CD8-positive, alpha-beta memory T cell (primary cell): ENCODE results near the gene SEC22C. TPM values are rescaled to one million over a fixed set of nuclear protein-coding genes. Genes with fewer than 3 reads are reported as not detected.

ENCODE experiments used
- CTCF ChIA-PET: fragments of 350-600 bp; sonication (Branson Sonifier 250); formaldehyde crosslinking; loops from one replicate; lab custom pipeline; 2021; ENCODE audit warnings: antibody characterized with exemption; lab: Charles Lee
- POLR2A ChIA-PET: fragments of 350-600 bp; sonication (Branson Sonifier 250); formaldehyde crosslinking; loops from one replicate; lab custom pipeline; 2021; ENCODE audit warnings: antibody characterized with exemption; lab: Charles Lee
- DNase-seq, 5 donors: peaks; one replicate each; pipeline versions ENCODE4 v3.0.0 to v3.0.0-alpha.2; 2020 to 2022; ENCODE audit warnings: mixed read lengths in 1 of 5
- H3K27ac ChIP-seq: one replicate; pipeline ENCODE4 v1.7.0; 2013; ENCODE audit warnings: low read depth, mild to moderate bottlenecking, low read length, moderate library complexity
- H3K27me3 ChIP-seq: 2 replicates; pipeline ENCODE4 v1.7.0; 2013; ENCODE audit warnings: low read length, mild to moderate bottlenecking; ENCODE audit not compliant: insufficient read depth, poor library complexity, severe bottlenecking
- H3K36me3 ChIP-seq: 2 replicates; pipeline ENCODE4 v1.7.0; 2013; ENCODE audit warnings: mild to moderate bottlenecking, low read length, moderate library complexity; ENCODE audit not compliant: insufficient read depth
- H3K4me1 ChIP-seq: 2 replicates; pipeline ENCODE4 v1.7.0; 2013; ENCODE audit warnings: mild to moderate bottlenecking, low read length, moderate library complexity; ENCODE audit not compliant: insufficient read depth
- H3K4me3 ChIP-seq: 2 replicates; pipeline ENCODE4 v1.7.0; 2013; ENCODE audit warnings: mild to moderate bottlenecking, low read length
- H3K9me3 ChIP-seq: 2 replicates; pipeline ENCODE4 v1.7.0; 2013; ENCODE audit warnings: mild to moderate bottlenecking, low read length
- H3K27ac Mint-ChIP-seq, 8 donors: one replicate each; pipeline ENCODE4 v1.8.0; 2020 to 2021; ENCODE audit warnings: mixed read lengths in 8 of 8, mild to moderate bottlenecking in 6 of 8, inconsistent platforms in 3 of 8, moderate library complexity in 3 of 8
- H3K27me3 Mint-ChIP-seq, 2 donors: one replicate each; pipeline ENCODE4 v1.8.0; 2020 to 2021; ENCODE audit warnings: mixed read lengths in 2 of 2, mild to moderate bottlenecking in 1 of 2, moderate library complexity in 1 of 2
- H3K36me3 Mint-ChIP-seq, 3 donors: one replicate each; pipeline ENCODE4 v1.8.0; 2020 to 2021; ENCODE audit warnings: mixed read lengths in 3 of 3, inconsistent platforms in 1 of 3, mild to moderate bottlenecking in 1 of 3
- H3K4me1 Mint-ChIP-seq, 3 donors: one replicate each; pipeline ENCODE4 v1.8.0; 2020 to 2021; ENCODE audit warnings: mixed read lengths in 3 of 3, inconsistent platforms in 1 of 3, mild to moderate bottlenecking in 1 of 3
- H3K4me3 Mint-ChIP-seq, 7 donors: one replicate each; pipeline ENCODE4 v1.8.0; 2020 to 2021; ENCODE audit warnings: mixed read lengths in 7 of 7, mild to moderate bottlenecking in 6 of 7, moderate library complexity in 4 of 7, inconsistent platforms in 2 of 7
- H3K9me3 Mint-ChIP-seq, 5 donors: one replicate each; pipeline ENCODE4 v1.8.0; 2020 to 2022; ENCODE audit warnings: mixed read lengths in 5 of 5, mild to moderate bottlenecking in 3 of 5, moderate library complexity in 2 of 5, inconsistent platforms in 1 of 5
- polyA plus RNA-seq: library from polyadenylated mRNA; unstranded; fragments of 300-500 nt; fragmentation: Illumina TruSeq; gene quantifications from one replicate; pipeline ENCODE4 v1.2.3, GENCODE V29; 2021
- total RNA-seq, 2 experiments: library from RNA; stranded (reverse); gene quantifications; one replicate each; pipeline ENCODE4 v1.2.3, GENCODE V29; 2021

Gene SEC22C
- total and polyA plus RNA-seq, 3 experiments from 2014 or later, result 45.5 to 53.6 (median 52.6) TPM

GRCh38 chr3:42517117-42517516 is 64.7 kb downstream of the SEC22C start:
- CTCF ChIA-PET, result interaction anchor here (1.0 to 4.3 kb wide), 2 partner anchors 15 to 19 kb away, joined by 4 to 16 read pairs; partner anchors contain the start of gene VIPR1
- no peaks in the 10 kb centered on the region for H3K36me3 ChIP-seq
- Mint-ChIP-seq H3K4me1 (peaks cover 25 to 29% (median 28%) of the 10 kb centered on the region in 3 donors), H3K36me3 (peaks cover 0 to 23% (median 10%) of the 10 kb centered on the region in 3 donors), H3K27me3 (no peaks in the 10 kb centered on the region), H3K9me3 (no peaks in the 10 kb centered on the region), H3K27ac (no peak overlapping the region), H3K4me3 (no peak overlapping the region)
- no peaks in the 10 kb centered on the region for H3K27me3 ChIP-seq
- H3K9me3 ChIP-seq, result no peaks in the 10 kb centered on the region
- no peak for DNase-seq
- no peak overlapping the region for H3K4me3 ChIP-seq
- peaks cover 23% of the 10 kb centered on the region for H3K4me1 ChIP-seq
- POLR2A ChIA-PET, result no interaction called here
- no peak overlapping the region for H3K27ac ChIP-seq

GRCh38 chr3:42516443-42516842 is 65.3 kb downstream of the SEC22C start:
- H3K4me3 Mint-ChIP-seq, result no peak overlapping the region
- DNase-seq, result no peak
- Histone ChIP-seq H3K4me3 (no peak overlapping the region), H3K4me1 (peaks cover 23% of the 10 kb centered on the region), H3K27me3 (no peaks in the 10 kb centered on the region), H3K36me3 (no peaks in the 10 kb centered on the region), H3K27ac (no peak overlapping the region), H3K9me3 (no peaks in the 10 kb centered on the region)
- no peak overlapping the region for H3K27ac Mint-ChIP-seq
- POLR2A ChIA-PET, result no interaction called here
- CTCF ChIA-PET, result interaction anchor here (1.0 to 4.3 kb wide), 2 partner anchors 14 to 20 kb away, joined by 4 to 16 read pairs; partner anchors contain the start of gene VIPR1
- H3K4me1 Mint-ChIP-seq, result peaks cover 25 to 31% (median 28%) of the 10 kb centered on the region in 3 donors
- H3K27me3 Mint-ChIP-seq, result no peaks in the 10 kb centered on the region
- H3K36me3 Mint-ChIP-seq, result peaks cover 0 to 23% (median 10%) of the 10 kb centered on the region in 3 donors
- no peaks in the 10 kb centered on the region for H3K9me3 Mint-ChIP-seq

- Mint-ChIP-seq H3K4me3 (no peak overlapping the region), H3K27me3 (peaks cover 0 to 2% of the 10 kb centered on the region in 2 donors), H3K36me3 (peaks cover 0 to 23% (median 6%) of the 10 kb centered on the region in 3 donors), H3K9me3 (no peaks in the 10 kb centered on the region), H3K27ac (peak overlapping the region in 5 of 8 donors; percentile 3 to 79 (median 62)), H3K4me1 (peaks cover 21 to 33% (median 23%) of the 10 kb centered on the region in 3 donors)
- H3K36me3 ChIP-seq, result no peaks in the 10 kb centered on the region
- ChIA-PET CTCF (interaction anchor here (1.2 to 4.3 kb wide), 2 partner anchors 11 to 21 kb away, joined by 3 to 16 read pairs; no protein-coding TSS in a partner anchor), POLR2A (no interaction called here)
- no peak overlapping the region for H3K4me3 ChIP-seq
- no peaks in the 10 kb centered on the region for H3K9me3 ChIP-seq
- H3K4me1 ChIP-seq, result peaks cover 23% of the 10 kb centered on the region
- DNase-seq, result no peak
- H3K27me3 ChIP-seq, result no peaks in the 10 kb centered on the region
- H3K27ac ChIP-seq, result no peak overlapping the region
Measured at GRCh38 chr3:42515976-42516375, 65.8 kb downstream of the SEC22C start.

GRCh38 chr3:42515391-42515916 is 66.3 kb downstream of the SEC22C start:
- H3K4me1 ChIP-seq, result peaks cover 19% of the 10 kb centered on the region
- H3K27ac ChIP-seq, result no peak overlapping the region
- H3K9me3 ChIP-seq, result no peaks in the 10 kb centered on the region
- Mint-ChIP-seq H3K27me3 (peaks cover 0 to 2% of the 10 kb centered on the region in 2 donors), H3K36me3 (peaks cover 0 to 22% (median 5%) of the 10 kb centered on the region in 3 donors), H3K27ac (peak overlapping the region in 5 of 8 donors; percentile 3 to 79 (median 69)), H3K4me3 (peak overlapping the region in 1 of 7 donors; percentile 68), H3K9me3 (no peaks in the 10 kb centered on the region), H3K4me1 (peaks cover 20 to 28% (median 24%) of the 10 kb centered on the region in 3 donors)
- H3K4me3 ChIP-seq, result no peak overlapping the region
- ChIA-PET CTCF (interaction anchor here (1.2 to 2.2 kb wide), 2 partner anchors 11 to 21 kb away, joined by 3 to 7 read pairs; no protein-coding TSS in a partner anchor), POLR2A (no interaction called here)
- H3K36me3 ChIP-seq, result no peaks in the 10 kb centered on the region
- no peaks in the 10 kb centered on the region for H3K27me3 ChIP-seq
- DNase-seq, result no peak

- no peak overlapping the region for H3K4me3 Mint-ChIP-seq
- no peaks in the 10 kb centered on the region for H3K9me3 ChIP-seq
- H3K36me3 Mint-ChIP-seq, result peaks cover 0 to 20% (median 8%) of the 10 kb centered on the region in 3 donors
- H3K4me1 ChIP-seq, result peaks cover 14% of the 10 kb centered on the region
- no peaks in the 10 kb centered on the region for H3K27me3 ChIP-seq
- peaks cover 16 to 22% (median 22%) of the 10 kb centered on the region in 3 donors for H3K4me1 Mint-ChIP-seq
- no peaks in the 10 kb centered on the region for H3K36me3 ChIP-seq
- peak overlapping the region in 2 of 8 donors; percentile 69 to 79 for H3K27ac Mint-ChIP-seq
- ChIA-PET CTCF (interaction anchor here (1.2 to 4.8 kb wide), 3 partner anchors 12 to 21 kb away, joined by 3 to 27 read pairs (median 7); partner anchors contain the start of gene VIPR1), POLR2A (no interaction called here)
- H3K9me3 Mint-ChIP-seq, result no peaks in the 10 kb centered on the region
- no peak overlapping the region for H3K4me3 ChIP-seq
- DNase-seq, result no peak
- H3K27ac ChIP-seq, result no peak overlapping the region
- peaks cover 0 to 2% of the 10 kb centered on the region in 2 donors for H3K27me3 Mint-ChIP-seq
Measured at GRCh38 chr3:42514876-42515275, 66.9 kb downstream of the SEC22C start.

GRCh38 chr3:42513521-42513920 is 68.2 kb downstream of the SEC22C start:
- Histone ChIP-seq H3K9me3 (no peaks in the 10 kb centered on the region), H3K27me3 (no peaks in the 10 kb centered on the region), H3K4me3 (no peak overlapping the region), H3K4me1 (peaks cover 7% of the 10 kb centered on the region), H3K27ac (no peak overlapping the region), H3K36me3 (no peaks in the 10 kb centered on the region)
- H3K4me1 Mint-ChIP-seq, result peaks cover 6 to 21% (median 16%) of the 10 kb centered on the region in 3 donors
- CTCF ChIA-PET, result interaction anchor here (0.8 to 4.8 kb wide), 4 partner anchors 11 to 39 kb away, joined by 3 to 27 read pairs (median 5); partner anchors contain the start of gene VIPR1
- peaks cover 0 to 18% (median 8%) of the 10 kb centered on the region in 3 donors for H3K36me3 Mint-ChIP-seq
- peaks cover 0 to 2% of the 10 kb centered on the region in 2 donors for H3K27me3 Mint-ChIP-seq
- H3K4me3 Mint-ChIP-seq, result no peak overlapping the region
- H3K27ac Mint-ChIP-seq, result peak overlapping the region in 2 of 8 donors; percentile 6 to 12
- no peaks in the 10 kb centered on the region for H3K9me3 Mint-ChIP-seq
- DNase-seq, result no peak
- POLR2A ChIA-PET, result no interaction called here

- no peaks in the 10 kb centered on the region for H3K27me3 ChIP-seq
- no peaks in the 10 kb centered on the region for H3K9me3 ChIP-seq
- H3K36me3 Mint-ChIP-seq, result peaks cover 0 to 18% (median 8%) of the 10 kb centered on the region in 3 donors
- no peak overlapping the region for H3K4me3 ChIP-seq
- H3K4me3 Mint-ChIP-seq, result no peak overlapping the region
- CTCF ChIA-PET, result interaction anchor here (0.8 to 4.8 kb wide), 3 partner anchors 12 to 39 kb away, joined by 3 to 27 read pairs (median 3); partner anchors contain the start of gene VIPR1
- H3K9me3 Mint-ChIP-seq, result no peaks in the 10 kb centered on the region
- POLR2A ChIA-PET, result no interaction called here
- H3K4me1 Mint-ChIP-seq, result peaks cover 6 to 22% (median 15%) of the 10 kb centered on the region in 3 donors
- peaks cover 0 to 2% of the 10 kb centered on the region in 2 donors for H3K27me3 Mint-ChIP-seq
- no peak overlapping the region for H3K27ac ChIP-seq
- H3K36me3 ChIP-seq, result no peaks in the 10 kb centered on the region
- peak overlapping the region in 3 of 8 donors; percentile 6 to 76 (median 72) for H3K27ac Mint-ChIP-seq
- DNase-seq, result no peak
- H3K4me1 ChIP-seq, result peaks cover 10% of the 10 kb centered on the region
Measured at GRCh38 chr3:42513121-42513520, 68.6 kb downstream of the SEC22C start.

GRCh38 chr3:42511736-42512135 is 70.0 kb downstream of the SEC22C start:
- H3K27me3 Mint-ChIP-seq, result peaks cover 0 to 2% of the 10 kb centered on the region in 2 donors
- Histone ChIP-seq H3K27me3 (no peaks in the 10 kb centered on the region), H3K4me1 (peaks cover 24% of the 10 kb centered on the region), H3K27ac (no peak overlapping the region), H3K9me3 (no peaks in the 10 kb centered on the region), H3K36me3 (no peaks in the 10 kb centered on the region), H3K4me3 (no peak overlapping the region)
- no peak overlapping the region for H3K4me3 Mint-ChIP-seq
- peak overlapping the region in 1 of 8 donors; percentile 30 for H3K27ac Mint-ChIP-seq
- no peak for DNase-seq
- ChIA-PET POLR2A (no interaction called here), CTCF (interaction anchor here (1.0 to 4.8 kb wide), 2 partner anchors 10 to 31 kb away, joined by 3 to 27 read pairs; partner anchors contain the start of gene VIPR1)
- H3K36me3 Mint-ChIP-seq, result peaks cover 0 to 18% (median 10%) of the 10 kb centered on the region in 3 donors
- H3K4me1 Mint-ChIP-seq, result peaks cover 19 to 36% (median 29%) of the 10 kb centered on the region in 3 donors
- H3K9me3 Mint-ChIP-seq, result no peaks in the 10 kb centered on the region
